Skeletal muscle satellite cell (primary cell): ENCODE measurements around the gene INO80D.

Experiments used
- H3K27me3 ChIP-seq: 2 replicates; pipeline ENCODE4 v1.7.0; 2013; ENCODE audit warnings: low read length; ENCODE audit not compliant: control insufficient read depth, insufficient read depth
- H3K36me3 ChIP-seq: 2 replicates; pipeline ENCODE4 v1.7.0; 2013; ENCODE audit warnings: mild to moderate bottlenecking, control low read depth, low read length; ENCODE audit not compliant: insufficient read depth
- H3K4me1 ChIP-seq: 2 replicates; pipeline ENCODE4 v1.7.0; 2013; ENCODE audit warnings: low read length; ENCODE audit not compliant: control insufficient read depth, insufficient read depth
- H3K4me2 ChIP-seq: 2 replicates; pipeline ENCODE4 v1.7.0; 2013; ENCODE audit warnings: mild to moderate bottlenecking, low read length
- H3K4me3 ChIP-seq: 2 replicates; pipeline ENCODE4 v1.7.0; 2013; ENCODE audit warnings: low read length
- H3K9ac ChIP-seq: 2 replicates; pipeline ENCODE4 v1.7.0; 2013; ENCODE audit warnings: mild to moderate bottlenecking, low read depth, low read length, moderate library complexity
- H3K9me3 ChIP-seq: replicated peaks from 2 replicates; pipeline ENCODE4 v1.7.0; 2013; ENCODE audit warnings: mild to moderate bottlenecking, control low read depth, low read length

INO80D gene

DNA sequence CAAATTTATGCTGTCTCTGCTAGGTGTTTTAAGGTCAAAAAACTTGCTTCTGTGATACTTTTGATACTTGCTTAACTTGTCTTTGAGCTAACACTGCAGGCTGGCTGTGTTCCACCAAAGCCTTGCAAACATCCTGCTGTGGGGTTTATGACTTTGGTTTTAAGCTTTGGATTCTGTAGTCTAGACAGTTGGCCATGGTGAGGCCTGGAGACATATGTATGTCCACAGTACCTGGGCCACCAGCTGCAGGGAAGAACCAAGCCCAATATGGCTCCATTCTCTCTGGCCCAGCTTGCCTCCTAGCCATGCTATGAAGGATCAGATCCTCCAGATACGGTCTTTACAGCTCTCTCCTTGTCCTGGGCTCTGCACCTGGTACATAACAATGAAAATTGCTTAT, 113.9 kb downstream of the INO80D start:
- peaks cover 8% of the 10 kb centered on the region for H3K27me3 ChIP-seq

DNA sequence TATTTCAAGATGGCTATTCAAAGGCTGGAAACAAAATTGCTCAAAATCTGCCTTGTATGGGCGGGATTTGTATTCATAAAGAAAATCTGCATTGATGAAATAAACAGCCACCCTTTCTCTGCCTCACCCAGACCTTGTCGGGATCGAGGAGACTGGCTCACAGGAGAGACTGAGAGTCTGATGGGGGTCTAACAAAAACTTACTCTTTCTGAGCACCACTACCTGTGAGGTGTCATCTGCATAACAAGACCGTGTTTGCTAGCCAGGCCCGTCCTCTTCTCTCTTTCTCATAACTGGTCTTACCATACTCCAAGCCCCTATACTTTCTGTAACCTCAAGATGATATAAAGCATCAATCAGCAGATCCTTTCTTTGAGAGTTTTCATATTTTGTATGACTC, 115.6 kb downstream of the INO80D start:
- Histone ChIP-seq H3K4me2 (no peak overlapping the region), H3K4me1 (no peaks in the 10 kb centered on the region), H3K9me3 (no peaks in the 10 kb centered on the region), H3K27me3 (peaks cover 10% of the 10 kb centered on the region), H3K36me3 (no peaks in the 10 kb centered on the region), H3K4me3 (no peak overlapping the region), H3K9ac (no peak overlapping the region)

More for the DNA sequence above, 113.9 kb downstream of the INO80D start:
- Histone ChIP-seq H3K4me1 (no peaks in the 10 kb centered on the region), H3K4me3 (no peak overlapping the region), H3K9me3 (no peaks in the 10 kb centered on the region), H3K4me2 (no peak overlapping the region), H3K36me3 (no peaks in the 10 kb centered on the region), H3K9ac (no peak overlapping the region)

DNA sequence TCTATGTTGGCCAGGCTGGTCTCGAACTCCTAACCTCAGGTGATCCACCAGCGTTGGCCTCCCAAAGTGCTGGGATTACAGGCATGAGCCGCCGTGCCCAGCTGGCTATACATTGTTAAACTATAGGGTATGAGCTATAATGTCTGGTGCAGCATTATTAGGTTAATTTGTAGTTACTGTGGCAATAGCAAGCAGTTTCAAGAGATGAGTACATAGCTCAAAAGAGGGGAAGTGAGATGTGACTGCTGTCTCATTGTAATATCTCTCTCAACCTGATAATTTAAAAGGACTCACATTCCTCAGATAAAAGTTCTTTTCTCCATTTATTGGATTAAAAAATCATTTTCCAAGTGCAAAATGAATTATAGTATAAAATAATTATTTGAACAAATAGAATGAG, 116.4 kb downstream of the INO80D start:
- H3K9me3 ChIP-seq = no peaks in the 10 kb centered on the region
- no peaks in the 10 kb centered on the region for H3K36me3 ChIP-seq
- H3K4me1 ChIP-seq = no peaks in the 10 kb centered on the region
- H3K4me2 ChIP-seq = no peak overlapping the region
- H3K4me3 ChIP-seq = no peak overlapping the region
- peaks cover 14% of the 10 kb centered on the region for H3K27me3 ChIP-seq
- no peak overlapping the region for H3K9ac ChIP-seq

DNA sequence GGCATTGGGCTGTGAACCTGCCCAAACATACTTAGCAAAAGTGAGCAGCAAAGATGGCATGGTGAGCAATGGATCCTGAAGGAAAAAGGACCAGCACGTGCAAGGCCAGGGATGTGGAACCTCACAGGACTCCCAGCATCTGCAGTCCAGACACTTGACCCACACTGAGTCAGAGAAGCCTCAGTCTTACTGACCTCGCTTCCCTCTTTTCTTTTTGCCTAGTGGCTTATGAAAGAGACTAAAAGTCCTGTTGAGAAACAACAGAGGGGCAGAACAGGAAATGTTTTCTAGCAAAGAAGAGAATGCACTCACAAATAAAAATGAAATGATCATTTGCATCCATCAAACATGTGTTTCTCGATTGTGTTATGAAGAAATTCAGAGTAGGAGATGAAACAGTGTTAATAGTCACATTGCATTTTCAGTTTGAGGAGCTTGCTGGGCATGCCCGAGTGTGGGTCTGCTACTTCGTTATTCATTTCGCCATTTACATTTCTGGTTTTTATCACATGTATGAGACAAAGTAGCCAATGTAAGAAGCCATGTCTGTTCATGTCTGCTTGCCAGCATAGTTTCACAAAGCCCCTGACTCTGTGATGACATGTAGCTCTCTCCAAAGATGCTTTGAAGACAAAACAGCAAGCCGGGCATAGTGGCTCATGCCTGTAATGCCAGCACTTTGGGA, 118.4 kb downstream of the INO80D start:
- Histone ChIP-seq H3K9ac (no peak overlapping the region), H3K4me1 (no peaks in the 10 kb centered on the region), H3K4me2 (no peak overlapping the region), H3K4me3 (no peak overlapping the region), H3K27me3 (peaks cover 14% of the 10 kb centered on the region), H3K9me3 (no peaks in the 10 kb centered on the region), H3K36me3 (no peaks in the 10 kb centered on the region)

DNA sequence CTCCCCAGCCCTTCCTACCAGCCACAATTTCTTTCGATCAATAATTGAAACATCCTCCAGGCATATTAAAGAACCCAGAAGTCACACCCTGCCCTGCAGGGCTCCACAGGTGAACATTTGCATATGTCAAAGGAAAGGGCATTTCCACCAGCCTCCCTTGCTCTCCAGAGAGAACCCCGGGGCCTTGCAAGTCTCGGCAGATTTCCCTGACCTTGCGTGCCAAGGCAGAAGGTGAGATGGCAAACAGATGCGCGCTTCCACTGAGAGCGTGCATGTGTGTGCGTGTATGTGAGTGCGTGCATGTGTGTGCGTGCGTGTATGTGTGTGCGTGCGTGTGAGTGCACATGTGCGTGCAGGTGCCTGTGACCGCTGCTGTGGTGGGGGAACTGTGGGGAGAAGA, 120.3 kb downstream of the INO80D start:
- Histone ChIP-seq H3K4me2 (no peak overlapping the region), H3K9ac (no peak overlapping the region), H3K9me3 (no peaks in the 10 kb centered on the region), H3K4me3 (no peak overlapping the region), H3K36me3 (no peaks in the 10 kb centered on the region), H3K4me1 (no peaks in the 10 kb centered on the region), H3K27me3 (peaks cover 14% of the 10 kb centered on the region)

DNA sequence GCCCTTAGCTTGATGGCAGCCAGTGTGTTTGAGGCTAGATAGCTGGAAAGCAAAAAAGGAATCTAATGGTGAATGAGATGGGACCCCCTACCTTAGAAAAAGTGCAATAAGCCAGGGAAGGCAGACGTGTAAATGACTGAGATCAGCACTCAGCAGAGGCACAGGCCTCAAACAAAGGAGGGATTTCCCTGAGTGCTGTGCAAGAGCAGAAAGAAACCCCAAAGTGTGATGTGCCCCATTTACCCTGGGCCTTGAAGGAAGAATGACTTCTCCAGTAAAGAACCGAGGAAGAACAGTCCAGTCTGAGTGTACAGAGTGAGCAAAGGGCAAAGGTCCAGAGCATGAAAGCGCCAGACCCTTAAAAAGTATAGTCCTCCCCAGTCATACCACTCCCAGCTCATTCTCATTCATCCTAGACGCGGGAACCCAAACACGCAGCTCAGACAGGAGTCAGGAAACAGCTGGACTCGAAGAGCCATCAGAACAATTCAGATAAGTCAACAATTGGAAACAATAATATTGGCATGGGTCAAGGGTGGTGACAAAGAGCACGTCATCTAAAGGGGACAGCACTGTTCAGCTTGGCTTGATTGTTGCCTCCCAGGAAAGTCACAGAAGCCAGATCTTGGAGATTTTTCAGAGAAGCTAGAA, 121.7 kb downstream of the INO80D start:
- no peaks in the 10 kb centered on the region for H3K4me1 ChIP-seq
- H3K4me2 ChIP-seq = no peak overlapping the region
- H3K9me3 ChIP-seq = no peaks in the 10 kb centered on the region
- no peaks in the 10 kb centered on the region for H3K36me3 ChIP-seq
- peaks cover 14% of the 10 kb centered on the region for H3K27me3 ChIP-seq
- H3K4me3 ChIP-seq = no peak overlapping the region
- no peak overlapping the region for H3K9ac ChIP-seq

DNA sequence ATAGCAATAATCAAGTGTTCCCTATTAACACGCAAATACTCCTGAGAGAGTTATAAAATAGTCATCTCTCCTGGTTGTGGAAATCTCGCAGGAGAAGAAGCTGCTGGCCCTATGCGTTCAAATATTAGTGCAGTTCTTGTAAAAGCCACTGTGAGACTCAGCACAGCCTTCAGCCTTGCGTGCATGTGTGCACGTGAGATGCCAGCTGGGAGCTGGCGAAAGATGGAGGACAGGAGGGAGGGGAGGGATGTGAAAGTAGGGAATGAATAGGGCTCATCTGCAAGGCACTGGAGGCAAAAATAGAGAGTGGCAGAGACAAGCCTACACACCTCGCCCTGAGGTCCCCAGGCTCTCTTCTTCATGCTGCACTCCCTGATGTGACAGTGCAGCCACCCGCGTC, 126.5 kb downstream of the INO80D start:
- Histone ChIP-seq H3K27me3 (no peaks in the 10 kb centered on the region), H3K4me3 (no peak overlapping the region), H3K4me1 (no peaks in the 10 kb centered on the region), H3K36me3 (no peaks in the 10 kb centered on the region), H3K9ac (no peak overlapping the region), H3K4me2 (no peak overlapping the region), H3K9me3 (no peaks in the 10 kb centered on the region)

DNA sequence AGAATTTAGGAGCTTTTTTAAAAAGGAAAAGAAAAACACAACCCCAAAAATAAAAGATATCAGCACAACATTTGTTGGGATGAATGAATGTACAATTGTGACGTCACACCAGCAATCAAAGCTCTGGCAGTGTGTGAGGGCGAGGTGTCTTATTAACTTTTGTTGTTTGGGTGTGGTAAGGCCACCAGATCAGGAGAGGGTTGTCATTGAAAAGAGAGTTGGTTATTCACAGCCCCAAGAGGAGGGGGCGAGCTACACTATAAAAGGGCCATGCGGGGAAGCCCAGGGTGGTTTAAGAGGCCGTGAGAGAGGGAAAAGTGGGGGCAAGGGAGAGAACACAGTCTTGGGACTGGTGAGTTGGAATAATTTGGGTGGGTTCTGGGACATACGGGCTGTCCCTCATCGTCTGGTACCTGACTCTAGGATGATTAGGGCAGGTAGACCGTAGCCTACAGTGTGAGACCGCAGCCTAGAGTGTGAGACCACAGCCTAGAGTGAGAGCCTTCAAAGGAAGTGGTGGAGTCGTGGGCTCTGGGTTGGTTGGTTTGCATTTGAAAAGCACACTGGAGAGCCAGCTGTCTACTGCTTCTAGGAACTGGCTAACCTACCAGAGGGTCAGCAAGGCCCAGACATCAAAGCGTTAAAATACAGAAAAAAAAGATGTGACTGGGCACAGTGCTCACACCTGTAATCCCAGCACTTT, 128.4 kb downstream of the INO80D start:
- Histone ChIP-seq H3K4me2 (no peak overlapping the region), H3K9ac (no peak overlapping the region), H3K9me3 (no peaks in the 10 kb centered on the region)

DNA sequence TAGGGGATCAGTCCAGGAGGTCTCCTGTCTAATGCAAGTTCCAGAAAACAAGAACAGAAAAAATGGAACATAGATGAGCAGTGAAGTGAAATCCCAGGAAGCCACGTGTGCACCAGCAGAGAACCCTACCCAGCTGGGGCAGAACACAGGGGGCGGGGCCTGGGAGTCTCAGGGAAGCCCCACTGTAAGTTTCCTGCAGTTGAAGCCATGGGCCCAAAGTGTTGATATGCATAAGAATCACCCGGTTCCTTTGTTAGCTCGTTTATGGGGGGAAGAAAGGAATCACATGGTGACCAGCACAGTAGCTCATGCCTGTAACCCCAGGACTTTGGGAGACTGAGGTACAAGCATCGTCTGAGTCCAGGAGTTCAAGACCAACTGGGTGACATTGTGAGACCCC, 131.3 kb downstream of the INO80D start:
- Histone ChIP-seq H3K4me1 (no peaks in the 10 kb centered on the region), H3K4me2 (no peak overlapping the region), H3K27me3 (no peaks in the 10 kb centered on the region), H3K4me3 (no peak overlapping the region), H3K9ac (no peak overlapping the region), H3K36me3 (no peaks in the 10 kb centered on the region), H3K9me3 (no peaks in the 10 kb centered on the region)

More for the DNA sequence above, 128.4 kb downstream of the INO80D start:
- H3K27me3 ChIP-seq = no peaks in the 10 kb centered on the region
- no peaks in the 10 kb centered on the region for H3K36me3 ChIP-seq
- no peaks in the 10 kb centered on the region for H3K4me1 ChIP-seq
- H3K4me3 ChIP-seq = no peak overlapping the region

DNA sequence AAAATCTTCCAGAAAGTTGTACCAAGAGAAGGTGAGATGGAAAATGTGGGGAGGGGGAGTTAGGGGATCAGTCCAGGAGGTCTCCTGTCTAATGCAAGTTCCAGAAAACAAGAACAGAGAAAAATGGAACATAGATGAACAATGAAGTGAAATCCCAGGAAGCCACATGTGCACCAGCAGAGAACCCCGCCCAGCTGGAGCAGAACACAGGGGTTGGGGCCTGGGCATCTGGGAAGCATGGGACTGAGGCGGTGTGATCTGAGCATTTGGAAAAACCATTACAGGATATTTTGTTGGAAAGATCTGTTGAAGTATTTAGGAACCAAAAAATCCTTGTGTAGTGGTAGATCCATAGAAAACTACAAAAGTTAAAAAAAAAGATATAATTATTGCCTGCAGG, 133.7 kb downstream of the INO80D start:
- Histone ChIP-seq H3K9ac (no peak overlapping the region), H3K4me1 (peaks cover 9% of the 10 kb centered on the region), H3K4me2 (no peak overlapping the region), H3K9me3 (no peaks in the 10 kb centered on the region), H3K4me3 (no peak overlapping the region), H3K27me3 (no peaks in the 10 kb centered on the region), H3K36me3 (no peaks in the 10 kb centered on the region)

DNA sequence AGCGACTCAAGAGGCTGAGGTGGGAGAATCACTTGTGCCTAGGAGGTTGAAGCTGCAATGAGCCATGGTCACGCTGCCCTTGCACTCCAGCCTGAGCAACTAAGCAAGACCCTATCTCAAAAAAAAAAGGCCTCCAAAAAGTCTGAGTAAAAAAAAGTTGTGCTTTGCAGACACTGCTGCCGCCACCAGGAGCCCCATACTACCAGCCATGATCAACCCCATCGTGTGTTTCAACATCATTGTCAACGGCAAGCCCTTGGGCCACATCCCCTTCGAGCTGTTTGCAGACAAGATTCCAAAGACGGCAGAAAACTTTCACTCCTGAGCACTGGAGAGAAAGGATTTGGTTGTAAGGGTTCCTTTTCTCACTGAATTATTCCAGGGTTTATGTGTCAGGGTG, 137.1 kb downstream of the INO80D start:
- Histone ChIP-seq H3K9ac (no peak overlapping the region), H3K4me2 (no peak overlapping the region), H3K4me3 (no peak overlapping the region), H3K36me3 (no peaks in the 10 kb centered on the region), H3K4me1 (peaks cover 9% of the 10 kb centered on the region), H3K27me3 (no peaks in the 10 kb centered on the region), H3K9me3 (no peaks in the 10 kb centered on the region)

DNA sequence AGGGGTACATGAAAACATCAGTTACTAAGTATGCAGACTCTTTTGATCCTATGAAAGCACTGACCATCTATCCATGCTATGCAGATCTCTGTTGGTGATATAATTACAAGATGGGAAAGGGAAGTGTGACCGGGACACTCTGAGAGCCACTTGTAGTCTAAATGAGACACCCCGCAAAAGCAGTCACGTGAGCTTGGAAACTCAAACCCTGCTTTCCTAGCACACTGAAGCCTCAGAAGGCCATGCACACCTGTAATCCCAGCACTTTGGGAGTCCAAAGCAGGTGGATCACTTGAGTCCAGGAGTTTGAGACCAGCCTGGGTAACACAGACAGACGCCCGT, 137.5 kb downstream of the INO80D start:
- Histone ChIP-seq H3K4me1 (peaks cover 9% of the 10 kb centered on the region), H3K4me3 (no peak overlapping the region), H3K9me3 (no peaks in the 10 kb centered on the region), H3K4me2 (peak overlapping the region; percentile 77), H3K9ac (no peak overlapping the region), H3K27me3 (no peaks in the 10 kb centered on the region), H3K36me3 (no peaks in the 10 kb centered on the region)
